GM21717 (cell line): ENCODE data around the gene MAT2B.

Experiments
- ATAC-seq: cut with Tn5 transposase; IDR thresholded peaks from one replicate; pipeline ENCODE4 v1.9.1; 2021; ENCODE audit warnings: mild to moderate bottlenecking, moderate library complexity; ENCODE audit not compliant: unreplicated experiment

The MAT2B gene

DNA sequence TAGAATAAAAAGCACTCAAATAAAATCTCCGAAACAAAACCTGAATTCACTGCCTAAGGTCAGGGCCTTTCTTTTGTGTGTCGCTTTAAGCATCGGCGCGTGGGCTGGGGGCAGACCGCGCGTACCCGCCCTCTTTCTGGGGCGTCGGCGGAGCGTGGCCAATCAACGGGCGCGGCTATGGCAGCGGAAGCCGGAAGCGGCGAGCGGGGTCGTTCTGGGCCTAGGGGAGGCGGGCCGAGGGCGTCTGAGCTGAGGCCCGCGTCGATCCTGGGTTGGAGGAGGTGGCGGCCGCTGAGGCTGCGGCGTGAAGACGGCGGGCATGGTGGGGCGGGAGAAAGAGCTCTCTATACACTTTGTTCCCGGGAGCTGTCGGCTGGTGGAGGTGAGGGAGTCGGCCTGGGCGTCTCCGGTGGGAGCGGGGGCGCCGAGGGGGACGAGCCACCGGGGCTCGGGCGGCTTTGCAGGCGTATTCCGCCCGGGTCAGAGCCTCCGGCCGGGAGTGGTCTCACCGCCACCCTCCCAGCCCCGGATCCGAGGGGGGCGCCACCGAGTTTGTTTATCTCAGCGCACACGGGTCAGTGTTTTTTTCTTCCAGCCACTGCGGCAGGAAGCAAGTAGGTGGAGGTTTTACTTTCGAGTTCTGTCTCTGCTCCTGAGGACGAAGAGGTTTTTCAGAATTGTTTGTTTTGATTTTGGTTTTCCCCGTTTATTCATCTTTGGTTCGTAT lies at the start of gene MAT2B:
Gene MAT2B, plus strand, starts transcription at position 252 of the 727 bp plus-strand sequence. Its CDS starts 68 bp downstream, at position 320.
- peak; percentile 92 for ATAC-seq

DNA sequence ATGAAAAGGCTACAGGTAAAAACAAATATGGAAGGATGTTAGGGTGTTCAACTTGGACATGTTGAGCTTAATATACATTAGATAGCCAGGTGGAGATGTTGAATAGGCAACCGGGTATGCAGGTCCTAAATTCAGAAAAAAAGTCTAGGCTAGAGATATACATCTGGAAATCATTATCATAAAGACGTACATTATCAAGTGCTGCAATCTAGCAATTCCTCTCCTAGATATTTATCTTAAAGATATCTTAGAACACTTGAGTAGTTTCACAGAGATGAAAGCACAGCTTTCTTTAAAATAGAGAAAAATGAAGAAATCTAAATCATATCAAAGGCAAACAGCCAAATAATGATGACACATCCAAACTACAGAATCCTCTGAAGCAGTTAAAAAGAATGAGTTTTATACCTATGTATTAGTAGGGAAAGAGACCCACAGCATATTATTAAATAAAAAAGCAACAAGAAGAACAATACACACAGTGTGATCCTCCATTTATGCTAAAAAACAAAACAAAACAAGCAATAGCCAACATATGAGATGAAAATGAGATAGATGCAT lies 49.3 kb upstream of the MAT2B start:
- ATAC-seq: no peak

DNA sequence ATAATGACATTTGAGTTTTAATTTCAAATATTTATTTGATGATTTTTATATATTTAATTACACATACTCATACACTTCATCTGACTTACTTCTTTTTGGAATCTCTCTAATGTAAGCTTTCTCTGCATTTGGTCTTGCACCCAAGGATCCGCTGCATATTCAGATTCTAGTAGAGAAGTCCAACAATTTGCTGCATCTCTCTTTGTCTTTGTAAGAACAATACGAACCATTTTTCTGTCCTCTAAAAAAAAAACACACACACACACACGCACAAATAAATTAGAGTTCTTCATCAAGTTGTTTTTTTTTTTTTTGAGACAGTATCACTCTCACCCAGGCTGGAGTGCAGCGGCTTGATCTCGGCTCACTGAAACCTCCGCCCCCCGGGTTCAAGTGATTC lies 48.6 kb upstream of the MAT2B start:
- ATAC-seq: no peak

DNA sequence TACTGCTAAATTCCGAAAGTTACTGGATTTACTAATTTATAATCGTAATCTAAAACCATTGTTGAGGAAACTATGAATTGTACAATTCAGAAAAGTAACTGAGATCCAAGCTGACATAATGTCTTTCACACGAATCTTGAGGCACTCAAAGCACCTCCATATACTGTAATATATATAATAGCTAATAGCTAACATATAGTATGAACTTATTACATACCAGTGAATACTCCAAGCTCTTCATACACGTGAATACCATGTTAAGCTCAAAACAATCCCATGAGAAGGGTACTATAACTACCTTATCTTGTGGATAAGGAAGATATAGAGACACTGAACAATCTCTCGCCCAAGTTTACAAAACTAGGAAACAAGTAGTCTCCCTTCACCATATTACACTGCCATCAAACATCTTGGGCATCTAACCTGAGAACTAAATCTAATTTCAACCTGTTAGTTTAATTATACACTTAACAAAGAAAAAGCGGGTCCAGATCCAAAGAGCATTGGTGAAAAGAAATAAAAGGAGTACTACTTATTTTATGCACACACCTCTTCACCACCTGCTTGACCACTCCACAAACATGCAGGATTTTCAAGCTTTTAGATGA lies 46.5 kb upstream of the MAT2B start:
- no peak for ATAC-seq

DNA sequence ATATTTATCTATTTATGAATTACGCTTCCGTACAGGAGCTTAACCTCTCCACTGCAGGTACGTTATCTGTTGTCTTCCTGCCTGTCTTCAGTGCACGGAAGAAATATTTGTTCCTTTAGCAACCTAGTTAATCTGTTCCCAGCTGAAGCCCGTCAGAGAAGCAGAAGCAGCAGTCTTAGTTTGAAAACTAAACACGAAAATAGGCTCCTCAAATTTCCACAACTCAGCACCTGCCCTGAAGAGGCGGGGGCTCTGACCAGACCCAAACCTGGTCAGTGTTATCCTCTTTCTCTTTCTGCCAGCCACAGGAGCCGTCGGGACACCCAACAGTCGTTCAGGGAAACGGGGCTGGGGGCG lies 46.0 kb upstream of the MAT2B start:
- ATAC-seq: peak; percentile 8

DNA sequence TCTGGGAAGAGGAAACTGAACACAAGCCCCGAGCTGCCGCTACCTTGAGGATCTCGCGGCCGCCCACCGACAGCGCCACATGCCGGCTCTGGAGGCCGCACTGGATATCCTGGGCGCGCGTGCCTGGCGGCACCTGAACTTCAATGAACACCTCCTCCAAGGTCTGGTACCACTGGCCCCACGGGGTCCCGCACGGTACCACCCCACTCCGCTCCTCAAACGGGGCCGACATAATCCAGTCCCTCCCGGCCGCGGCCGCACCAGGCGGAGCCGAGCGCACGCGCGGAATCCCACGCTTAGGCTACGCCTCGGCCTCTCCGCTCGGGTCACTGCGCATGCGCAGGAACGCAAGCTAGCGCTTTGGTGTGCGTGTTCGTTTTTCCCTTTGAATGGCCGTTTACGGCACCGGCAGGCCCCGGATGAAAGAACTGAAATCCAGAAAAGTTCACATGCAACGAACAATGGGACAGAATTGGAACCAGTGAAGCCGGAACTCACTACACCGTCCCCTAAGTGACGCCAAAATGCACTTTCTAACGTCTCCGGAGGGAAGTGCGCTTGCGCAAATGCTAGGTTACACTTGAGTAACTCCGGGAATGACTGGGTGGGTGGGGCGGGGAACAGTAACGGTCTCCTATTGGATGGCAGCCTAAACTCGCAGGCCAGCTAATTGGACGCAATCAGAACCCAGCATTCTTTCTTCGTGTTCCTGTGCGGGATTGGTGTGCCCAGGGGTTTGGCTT lies 45.4 kb upstream of the MAT2B start, which contains the start of gene NUDCD2:
Gene NUDCD2, minus strand, starts transcription at position 284 of the 743 bp plus-strand sequence. Its CDS starts 52 bp downstream, at position 232.
- ATAC-seq: peak; percentile 85

DNA sequence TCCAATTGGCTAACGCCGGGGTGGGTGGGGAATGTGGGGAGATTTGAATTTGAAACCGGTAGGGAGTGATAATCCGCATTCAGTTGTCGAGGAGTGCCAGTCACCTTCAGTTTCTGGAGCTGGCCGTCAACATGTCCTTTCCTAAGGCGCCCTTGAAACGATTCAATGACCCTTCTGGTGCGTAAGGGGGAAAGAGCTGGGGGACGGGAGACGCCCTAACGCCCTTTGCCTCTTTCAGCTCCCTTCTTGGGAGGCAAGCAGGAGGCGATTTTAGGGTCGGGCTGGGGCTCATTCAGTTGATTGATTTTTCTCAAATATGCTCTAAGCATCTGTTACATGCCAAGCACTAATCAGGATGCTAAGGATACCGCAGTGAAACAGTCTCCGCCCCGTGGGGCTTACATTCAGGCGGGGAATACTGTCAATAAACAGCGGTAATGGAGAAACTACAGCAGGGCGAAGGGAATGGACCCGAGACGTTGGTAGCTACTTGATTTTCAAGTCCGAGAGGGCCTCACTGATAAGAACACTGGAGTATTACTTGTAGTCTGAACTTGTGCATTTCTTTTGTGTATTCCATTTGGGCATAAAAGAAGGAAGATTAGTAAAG lies 44.8 kb upstream of the MAT2B start, which contains the start of gene HMMR:
Gene HMMR, plus strand, starts transcription at position 71 of the 610 bp plus-strand sequence. Its CDS starts 61 bp downstream, at position 132.
- peak; percentile 1 for ATAC-seq

DNA sequence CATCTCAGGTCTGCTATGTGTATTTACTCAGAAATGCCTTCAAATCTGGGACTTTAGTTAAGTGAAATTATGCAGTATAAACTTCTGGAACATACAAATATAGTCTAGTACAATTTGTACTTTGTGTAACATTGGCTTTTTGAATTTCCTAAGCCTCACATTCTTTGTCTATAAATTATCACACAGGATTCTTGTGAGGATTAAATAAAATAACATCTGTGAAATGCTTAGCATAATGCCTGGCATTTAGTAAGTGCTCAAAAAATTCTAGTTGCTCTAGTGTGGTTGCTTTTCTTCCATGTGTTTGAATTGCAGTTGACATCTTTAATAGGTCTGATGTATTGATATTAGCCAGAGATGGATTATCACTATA lies 42.4 kb upstream of the MAT2B start:
- no peak for ATAC-seq

DNA sequence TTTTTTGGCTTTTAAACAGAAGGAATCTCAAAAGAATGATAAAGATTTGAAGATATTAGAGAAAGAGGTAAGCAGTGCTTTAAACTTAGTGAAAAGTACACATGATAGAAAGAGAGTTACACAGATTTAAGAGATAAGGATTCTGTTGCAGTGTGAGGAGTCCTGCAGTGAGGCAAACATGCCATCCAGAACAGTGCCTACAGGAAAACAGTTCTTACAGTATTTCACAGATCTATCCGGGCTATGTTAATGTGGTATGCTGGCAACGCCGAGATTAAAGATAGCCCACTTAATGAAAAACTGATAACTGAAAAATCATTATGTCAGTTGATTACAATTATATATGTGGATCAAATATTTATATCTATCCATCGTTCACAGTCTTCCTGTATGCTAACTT lies 37.7 kb upstream of the MAT2B start:
- ATAC-seq: no peak

DNA sequence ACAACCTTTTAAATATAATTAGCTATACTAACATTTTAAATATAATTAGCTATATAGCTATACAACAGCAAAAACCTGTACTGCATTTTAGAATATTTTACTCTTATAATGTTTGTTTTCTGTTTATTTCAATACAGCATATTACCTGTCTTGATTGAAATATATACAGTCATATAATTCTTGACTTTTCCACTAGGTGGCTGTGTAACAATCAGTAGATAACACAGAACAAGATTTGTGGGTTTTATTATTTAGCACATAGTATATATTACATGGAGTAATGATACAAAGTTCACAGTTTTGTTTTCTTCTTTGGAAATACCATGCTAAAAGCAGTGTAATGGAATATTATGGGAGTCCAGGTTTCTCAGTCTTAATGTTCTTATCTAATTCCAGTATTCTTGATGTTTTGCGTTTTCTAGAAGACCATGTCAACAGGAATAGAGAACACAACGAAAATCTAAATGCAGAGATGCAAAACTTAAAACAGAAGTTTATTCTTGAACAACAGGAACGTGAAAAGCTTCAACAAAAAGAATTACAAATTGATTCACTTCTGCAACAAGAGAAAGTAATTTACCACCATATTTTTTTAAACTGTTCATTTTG lies 31.7 kb upstream of the MAT2B start:
- no peak for ATAC-seq

DNA sequence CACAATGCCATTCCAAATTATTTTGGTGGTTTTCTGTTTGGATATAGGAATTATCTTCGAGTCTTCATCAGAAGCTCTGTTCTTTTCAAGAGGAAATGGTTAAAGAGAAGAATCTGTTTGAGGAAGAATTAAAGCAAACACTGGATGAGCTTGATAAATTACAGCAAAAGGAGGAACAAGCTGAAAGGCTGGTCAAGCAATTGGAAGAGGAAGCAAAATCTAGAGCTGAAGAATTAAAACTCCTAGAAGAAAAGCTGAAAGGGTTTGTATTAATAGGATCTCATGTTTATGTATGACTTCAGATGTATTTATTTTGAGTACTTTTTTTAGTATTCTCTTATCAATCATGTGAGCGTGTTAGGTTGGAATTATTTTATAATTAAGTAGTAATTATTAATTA lies 30.0 kb upstream of the MAT2B start:
- ATAC-seq: no peak

DNA sequence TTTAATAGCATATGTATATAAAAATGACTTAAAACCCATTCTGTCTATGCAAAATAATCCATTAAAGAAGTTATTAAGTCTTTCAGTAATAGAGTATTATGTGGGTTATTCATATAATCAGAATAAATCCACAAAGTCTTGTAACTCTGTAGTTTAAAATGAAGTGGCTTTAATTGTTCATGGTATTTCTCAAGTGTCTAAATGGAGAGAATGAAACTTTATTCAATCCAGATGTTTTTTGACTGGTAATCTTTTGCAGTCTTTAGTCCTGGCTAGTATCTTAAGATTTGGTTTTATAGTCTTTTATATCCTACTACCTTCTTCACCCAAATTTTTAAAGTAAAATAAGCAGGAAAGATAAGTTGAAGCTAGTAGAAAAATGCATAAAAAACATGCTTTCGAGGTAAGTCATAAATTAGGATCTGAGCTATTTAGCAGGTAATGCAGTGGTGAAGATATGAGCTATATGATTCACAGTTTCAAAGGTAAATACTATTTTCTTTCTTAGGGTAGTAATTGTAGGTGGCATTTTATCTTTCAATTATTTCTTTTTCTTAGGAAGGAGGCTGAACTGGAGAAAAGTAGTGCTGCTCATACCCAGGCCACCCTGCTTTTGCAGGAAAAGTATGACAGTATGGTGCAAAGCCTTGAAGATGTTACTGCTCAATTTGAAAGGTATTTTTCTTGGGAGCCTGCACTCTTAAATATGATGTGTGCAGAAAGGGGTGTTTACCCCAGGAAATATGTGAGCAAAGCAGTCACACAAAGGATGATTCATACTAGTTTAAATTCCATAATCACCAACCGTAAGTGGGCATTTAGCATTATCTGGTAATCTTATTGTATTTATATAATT lies 27.1 kb upstream of the MAT2B start:
- no peak for ATAC-seq

DNA sequence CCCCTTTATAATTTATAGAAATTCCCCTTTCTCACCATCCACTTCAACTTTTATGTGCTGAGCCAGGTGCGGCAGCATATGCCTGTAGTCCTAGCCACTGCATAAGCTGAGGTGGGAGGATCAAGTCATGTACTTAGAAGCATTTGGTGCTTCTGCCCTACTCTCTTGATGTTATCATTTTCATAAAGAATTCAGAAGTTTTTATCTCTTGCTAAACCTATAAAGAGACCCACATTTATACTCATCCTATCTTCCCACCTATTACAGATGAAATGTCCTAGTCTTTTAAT lies 26.5 kb upstream of the MAT2B start:
- ATAC-seq: no peak

DNA sequence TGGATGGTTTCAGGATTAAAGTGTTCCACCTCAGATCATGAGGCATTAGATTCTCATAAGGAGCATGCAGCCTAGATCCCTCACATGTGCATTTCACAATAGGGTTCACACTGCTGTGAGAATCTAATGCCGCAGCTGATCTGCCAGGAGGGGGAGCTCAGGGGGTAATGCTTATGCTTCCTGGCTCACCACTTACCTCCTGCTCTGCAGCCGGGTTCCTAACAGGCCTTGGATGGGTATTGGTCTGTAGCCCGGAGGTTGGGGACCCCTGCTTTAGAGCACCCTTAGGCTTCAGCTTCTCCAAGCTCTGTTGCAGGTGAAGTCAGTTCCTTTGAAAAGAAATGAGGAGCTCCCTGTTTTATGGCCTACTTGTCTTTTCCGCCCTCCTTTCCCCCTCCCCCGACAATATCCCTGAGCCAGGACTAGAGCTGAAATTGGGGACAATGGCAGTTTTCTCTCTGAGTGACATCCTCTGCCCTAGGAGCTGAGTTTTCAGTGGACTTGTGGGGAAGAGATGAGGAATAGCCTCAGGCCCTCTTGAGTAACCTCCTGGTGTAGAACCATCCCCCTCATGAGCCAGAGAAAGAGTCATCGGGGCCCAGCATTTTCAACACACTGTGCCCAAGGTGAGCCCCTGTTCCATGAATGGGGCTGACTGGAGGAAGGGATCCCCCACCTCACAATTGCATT lies 16.2 kb upstream of the MAT2B start:
- no peak for ATAC-seq

DNA sequence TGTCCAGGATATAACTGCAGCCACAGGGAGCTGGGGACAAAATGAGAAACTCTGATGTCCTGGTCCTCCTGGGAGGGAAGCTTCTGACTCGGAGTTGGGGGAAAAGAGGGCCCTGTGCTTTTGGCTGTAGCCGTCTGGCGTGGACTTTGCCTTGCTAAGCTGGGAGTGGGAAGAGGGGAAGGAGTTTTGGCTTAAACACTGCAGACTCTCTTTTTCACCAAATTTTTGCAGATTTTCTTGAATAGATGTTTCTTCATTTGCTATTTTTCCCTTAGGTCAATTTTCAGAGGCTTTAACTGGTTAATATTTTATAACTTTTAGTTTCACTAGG lies 15.7 kb upstream of the MAT2B start:
- ATAC-seq: no peak

DNA sequence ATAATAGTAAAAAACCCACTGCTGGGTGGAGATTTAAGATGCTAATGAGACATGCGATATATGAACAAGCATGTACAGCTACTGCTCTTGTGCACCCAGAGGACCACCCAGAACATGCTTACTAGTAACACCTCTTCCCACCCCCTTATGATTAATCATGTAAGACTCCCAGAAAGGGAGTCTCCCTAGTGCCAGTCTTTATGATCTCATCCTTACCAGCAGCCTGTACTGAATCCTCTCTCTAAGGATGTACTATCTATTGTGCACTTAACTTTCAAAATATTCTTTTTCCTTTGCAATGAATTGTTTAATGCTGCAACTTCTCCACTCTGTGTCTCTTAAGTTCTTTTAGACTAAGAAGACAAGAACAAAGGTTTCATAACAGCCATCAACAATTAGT lies 9.1 kb upstream of the MAT2B start:
- no peak for ATAC-seq

DNA sequence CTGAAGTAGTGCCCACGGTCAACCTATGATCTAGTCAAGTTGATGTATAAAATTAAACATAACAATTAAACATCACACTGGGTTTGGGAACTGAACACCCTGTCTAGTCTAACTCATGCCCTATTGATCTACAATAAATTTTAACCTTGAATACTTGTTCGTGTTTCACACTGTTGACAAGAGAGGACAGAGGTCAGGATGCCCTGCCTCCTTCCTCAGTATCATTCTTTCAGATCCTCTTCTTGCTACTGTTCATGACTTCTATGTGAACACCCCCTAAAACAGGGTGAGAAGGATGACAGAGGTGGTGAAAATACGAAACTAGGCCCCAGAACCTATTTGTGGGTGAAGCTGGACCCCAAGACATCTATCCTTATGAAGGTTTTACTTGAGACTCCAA lies 8.1 kb upstream of the MAT2B start:
- no peak for ATAC-seq

DNA sequence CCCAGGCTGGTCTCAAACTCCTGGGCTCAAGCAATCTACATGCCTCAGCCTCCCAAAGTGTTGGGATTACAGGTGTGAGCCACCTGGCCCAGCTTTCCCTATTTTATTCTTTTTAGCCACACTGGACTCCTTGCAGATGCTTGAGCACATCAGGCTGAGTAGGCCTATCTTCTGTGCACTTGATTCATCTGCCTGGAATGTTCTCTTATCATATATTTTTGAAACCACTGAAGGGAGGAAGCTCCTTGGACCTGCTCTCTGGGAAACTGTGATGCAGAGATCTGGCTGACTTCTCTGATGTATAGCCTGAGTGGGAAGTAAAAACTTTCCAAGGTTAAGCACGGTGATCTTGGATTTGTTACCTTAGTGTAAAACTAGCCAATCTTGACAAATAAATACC lies 6.5 kb upstream of the MAT2B start:
- ATAC-seq: no peak

DNA sequence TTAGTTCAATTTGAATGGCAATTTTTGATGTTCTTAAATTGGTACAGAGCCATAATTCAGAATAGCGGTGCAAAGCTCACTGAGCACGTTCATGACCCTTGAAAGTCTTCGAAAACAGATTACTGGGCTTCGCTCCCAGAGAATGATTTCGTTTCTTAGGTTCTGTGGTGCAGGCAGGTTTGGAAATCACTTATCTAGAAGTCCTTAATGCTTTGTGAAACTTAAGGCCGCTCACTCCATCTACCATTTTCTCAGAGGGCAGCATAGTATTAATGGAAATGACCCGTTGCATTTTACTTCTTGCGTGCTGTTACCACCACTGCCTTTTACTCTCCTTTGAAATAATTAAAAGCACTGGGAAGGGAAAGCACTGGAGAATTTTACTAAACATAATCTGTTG lies 2.9 kb upstream of the MAT2B start:
- ATAC-seq: no peak
